Measurements from ENCODE around the gene LRPPRC. TPM values are rescaled to one million over a fixed set of nuclear protein-coding genes. Genes with fewer than 3 reads are reported as not detected.
A peak's percentile ranks its signal among the peaks of the same experiment; 100 is the strongest.

LRPPRC gene
- total and polyA plus RNA-seq, 5 donors from 2014 or later: 34.0 to 48.5 (median 37.0) TPM

GRCh38 chr2:43944915-43945314, 50.9 kb downstream of the LRPPRC start:
- H3K27me3 Mint-ChIP-seq: no peaks in the 10 kb centered on the region
- H3K4me1 ChIP-seq (ENCODE audit: control insufficient read depth, insufficient read depth, low read length, poor library complexity, severe bottlenecking): no peaks in the 10 kb centered on the region
- H3K4me3 Mint-ChIP-seq: no peak overlapping the region
- DNase-seq (no peak), ATAC-seq (ENCODE audit: low read depth in 2 of 2) (no peak)
- H3K36me3 ChIP-seq (ENCODE audit: control insufficient read depth, insufficient read depth, low read length): peaks cover 73% of the 10 kb centered on the region
- H3K9me3 ChIP-seq (ENCODE audit: control insufficient read depth in 2 of 2, low read length in 2 of 2): no peaks in the 10 kb centered on the region
- H3K4me1 Mint-ChIP-seq: peaks cover 0 to 4% (median under 1%) of the 10 kb centered on the region in 4 donors
- no peak overlapping the region for H3K4me3 ChIP-seq (ENCODE audit: low read depth, low read length)
- no peak overlapping the region for H3K27ac ChIP-seq (ENCODE audit: insufficient read depth, low read length, poor library complexity, severe bottlenecking)
- H3K9me3 Mint-ChIP-seq: no peaks in the 10 kb centered on the region
- no peak overlapping the region for H3K27ac Mint-ChIP-seq
- H3K36me3 Mint-ChIP-seq: peaks cover 24% of the 10 kb centered on the region
- H3K27me3 ChIP-seq (ENCODE audit: control insufficient read depth, insufficient read depth, low read length): no peaks in the 10 kb centered on the region

- Mint-ChIP-seq H3K4me1 (peaks cover 0 to 4% (median under 1%) of the 10 kb centered on the region in 4 donors), H3K36me3 (peaks cover 26% of the 10 kb centered on the region), H3K9me3 (no peaks in the 10 kb centered on the region), H3K27ac (no peak overlapping the region), H3K4me3 (no peak overlapping the region), H3K27me3 (no peaks in the 10 kb centered on the region)
- Histone ChIP-seq H3K27ac (ENCODE audit: insufficient read depth, low read length, poor library complexity, severe bottlenecking) (no peak overlapping the region), H3K36me3 (ENCODE audit: control insufficient read depth, insufficient read depth, low read length) (peaks cover 68% of the 10 kb centered on the region), H3K9me3 (ENCODE audit: control insufficient read depth in 2 of 2, low read length in 2 of 2) (no peaks in the 10 kb centered on the region), H3K4me1 (ENCODE audit: control insufficient read depth, insufficient read depth, low read length, poor library complexity, severe bottlenecking) (no peaks in the 10 kb centered on the region), H3K4me3 (ENCODE audit: low read depth, low read length) (no peak overlapping the region), H3K27me3 (ENCODE audit: control insufficient read depth, insufficient read depth, low read length) (no peaks in the 10 kb centered on the region)
- ATAC-seq (ENCODE audit: low read depth in 2 of 2) (no peak), DNase-seq (no peak)
These were observed 51.9 kb downstream of the LRPPRC start for GRCh38 chr2:43943809-43944452.

- H3K36me3 ChIP-seq (ENCODE audit: control insufficient read depth, insufficient read depth, low read length): peaks cover 62% of the 10 kb centered on the region
These were observed 52.5 kb downstream of the LRPPRC start for GRCh38 chr2:43943323-43943722.

GRCh38 chr2:43942881-43943280, 52.9 kb downstream of the LRPPRC start:
- Histone ChIP-seq H3K36me3 (ENCODE audit: control insufficient read depth, insufficient read depth, low read length) (peaks cover 57% of the 10 kb centered on the region), H3K27ac (ENCODE audit: insufficient read depth, low read length, poor library complexity, severe bottlenecking) (no peak overlapping the region), H3K9me3 (ENCODE audit: control insufficient read depth in 2 of 2, low read length in 2 of 2) (no peaks in the 10 kb centered on the region), H3K4me1 (ENCODE audit: control insufficient read depth, insufficient read depth, low read length, poor library complexity, severe bottlenecking) (no peaks in the 10 kb centered on the region), H3K27me3 (ENCODE audit: control insufficient read depth, insufficient read depth, low read length) (no peaks in the 10 kb centered on the region), H3K4me3 (ENCODE audit: low read depth, low read length) (no peak overlapping the region)
- Mint-ChIP-seq H3K4me1 (peaks cover 0 to 4% (median 3%) of the 10 kb centered on the region in 4 donors), H3K27me3 (no peaks in the 10 kb centered on the region), H3K4me3 (no peak overlapping the region), H3K36me3 (peaks cover 29% of the 10 kb centered on the region), H3K27ac (no peak overlapping the region), H3K9me3 (no peaks in the 10 kb centered on the region)
- DNase-seq: no peak
- ATAC-seq (ENCODE audit: low read depth in 2 of 2): no peak

More at GRCh38 chr2:43943323-43943722, 52.5 kb downstream of the LRPPRC start:
- Histone ChIP-seq H3K27me3 (ENCODE audit: control insufficient read depth, insufficient read depth, low read length) (no peaks in the 10 kb centered on the region), H3K9me3 (ENCODE audit: control insufficient read depth in 2 of 2, low read length in 2 of 2) (no peaks in the 10 kb centered on the region), H3K27ac (ENCODE audit: insufficient read depth, low read length, poor library complexity, severe bottlenecking) (no peak overlapping the region), H3K4me3 (ENCODE audit: low read depth, low read length) (no peak overlapping the region), H3K4me1 (ENCODE audit: control insufficient read depth, insufficient read depth, low read length, poor library complexity, severe bottlenecking) (no peaks in the 10 kb centered on the region)
- Mint-ChIP-seq H3K27me3 (no peaks in the 10 kb centered on the region), H3K4me1 (peaks cover 0 to 4% (median 2%) of the 10 kb centered on the region in 4 donors), H3K9me3 (no peaks in the 10 kb centered on the region), H3K27ac (no peak overlapping the region), H3K4me3 (no peak overlapping the region), H3K36me3 (peaks cover 29% of the 10 kb centered on the region)
- DNase-seq (no peak), ATAC-seq (ENCODE audit: low read depth in 2 of 2) (no peak)

- H3K36me3 Mint-ChIP-seq: peaks cover 24% of the 10 kb centered on the region
- ATAC-seq (ENCODE audit: low read depth in 2 of 2): no peak
- H3K27ac Mint-ChIP-seq: no peak overlapping the region
- Histone ChIP-seq H3K4me1 (ENCODE audit: control insufficient read depth, insufficient read depth, low read length, poor library complexity, severe bottlenecking) (no peaks in the 10 kb centered on the region), H3K36me3 (ENCODE audit: control insufficient read depth, insufficient read depth, low read length) (peaks cover 49% of the 10 kb centered on the region), H3K27ac (ENCODE audit: insufficient read depth, low read length, poor library complexity, severe bottlenecking) (no peak overlapping the region), H3K9me3 (ENCODE audit: control insufficient read depth in 2 of 2, low read length in 2 of 2) (no peaks in the 10 kb centered on the region), H3K4me3 (ENCODE audit: low read depth, low read length) (no peak overlapping the region), H3K27me3 (ENCODE audit: control insufficient read depth, insufficient read depth, low read length) (no peaks in the 10 kb centered on the region)
- H3K4me3 Mint-ChIP-seq: no peak overlapping the region
- H3K4me1 Mint-ChIP-seq: peaks cover 0 to 4% (median 1%) of the 10 kb centered on the region in 4 donors
- H3K9me3 Mint-ChIP-seq: no peaks in the 10 kb centered on the region
- H3K27me3 Mint-ChIP-seq: no peaks in the 10 kb centered on the region
- DNase-seq: no peak
These were observed 53.8 kb downstream of the LRPPRC start for GRCh38 chr2:43941966-43942365.

GRCh38 chr2:43941359-43941758, 54.4 kb downstream of the LRPPRC start:
- no peak overlapping the region for H3K4me3 ChIP-seq (ENCODE audit: low read depth, low read length)
- ATAC-seq (ENCODE audit: low read depth in 2 of 2) (no peak), DNase-seq (no peak)
- H3K4me1 ChIP-seq (ENCODE audit: control insufficient read depth, insufficient read depth, low read length, poor library complexity, severe bottlenecking): no peaks in the 10 kb centered on the region
- no peak overlapping the region for H3K27ac Mint-ChIP-seq
- H3K27me3 ChIP-seq (ENCODE audit: control insufficient read depth, insufficient read depth, low read length): no peaks in the 10 kb centered on the region
- no peaks in the 10 kb centered on the region for H3K9me3 ChIP-seq (ENCODE audit: control insufficient read depth in 2 of 2, low read length in 2 of 2)
- no peaks in the 10 kb centered on the region for H3K27me3 Mint-ChIP-seq
- no peak overlapping the region for H3K27ac ChIP-seq (ENCODE audit: insufficient read depth, low read length, poor library complexity, severe bottlenecking)
- H3K9me3 Mint-ChIP-seq: no peaks in the 10 kb centered on the region
- H3K36me3 ChIP-seq (ENCODE audit: control insufficient read depth, insufficient read depth, low read length): peaks cover 43% of the 10 kb centered on the region
- peaks cover 24% of the 10 kb centered on the region for H3K36me3 Mint-ChIP-seq
- H3K4me1 Mint-ChIP-seq: peaks cover 0 to 4% (median 2%) of the 10 kb centered on the region in 4 donors
- H3K4me3 Mint-ChIP-seq: no peak overlapping the region

GRCh38 chr2:43939695-43940256, 56.0 kb downstream of the LRPPRC start:
- Mint-ChIP-seq H3K4me3 (no peak overlapping the region), H3K27ac (peak overlapping the region in 2 of 3 donors; percentile 3 to 79), H3K36me3 (peaks cover 17% of the 10 kb centered on the region), H3K27me3 (no peaks in the 10 kb centered on the region), H3K4me1 (peaks cover 0 to 4% (median 2%) of the 10 kb centered on the region in 4 donors), H3K9me3 (no peaks in the 10 kb centered on the region)
- H3K27me3 ChIP-seq (ENCODE audit: control insufficient read depth, insufficient read depth, low read length): no peaks in the 10 kb centered on the region
- no peak overlapping the region for H3K27ac ChIP-seq (ENCODE audit: insufficient read depth, low read length, poor library complexity, severe bottlenecking)
- DNase-seq: no peak
- H3K9me3 ChIP-seq (ENCODE audit: control insufficient read depth in 2 of 2, low read length in 2 of 2): no peaks in the 10 kb centered on the region
- no peak for ATAC-seq (ENCODE audit: low read depth in 2 of 2)
- no peaks in the 10 kb centered on the region for H3K4me1 ChIP-seq (ENCODE audit: control insufficient read depth, insufficient read depth, low read length, poor library complexity, severe bottlenecking)
- no peak overlapping the region for H3K4me3 ChIP-seq (ENCODE audit: low read depth, low read length)
- peaks cover 27% of the 10 kb centered on the region for H3K36me3 ChIP-seq (ENCODE audit: control insufficient read depth, insufficient read depth, low read length)

All from CD4-positive, CD25-positive, alpha-beta regulatory T cell (primary cell).